ENCODE results near the gene KIF19.

DNA sequence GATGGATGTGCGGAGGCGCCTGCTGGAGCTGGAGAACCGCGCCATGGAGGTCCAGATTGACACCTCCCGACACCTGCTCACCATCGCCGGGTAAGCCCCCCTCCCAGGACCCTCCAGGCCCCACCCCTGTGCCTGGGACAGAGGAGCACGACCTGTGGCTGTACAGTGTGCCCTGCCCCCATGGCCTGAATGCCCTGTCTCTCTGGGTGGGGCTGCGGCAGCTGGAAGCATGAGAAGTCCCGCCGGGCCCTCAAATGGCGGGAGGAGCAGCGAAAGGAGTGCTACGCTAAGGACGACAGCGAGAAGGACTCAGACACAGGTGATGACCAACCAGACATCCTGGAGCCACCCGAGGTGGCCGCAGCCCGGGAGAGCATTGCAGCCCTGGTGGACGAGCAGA lies 24.5 kb downstream of the KIF19 start:
- TF ChIP-seq, protein P1, sequence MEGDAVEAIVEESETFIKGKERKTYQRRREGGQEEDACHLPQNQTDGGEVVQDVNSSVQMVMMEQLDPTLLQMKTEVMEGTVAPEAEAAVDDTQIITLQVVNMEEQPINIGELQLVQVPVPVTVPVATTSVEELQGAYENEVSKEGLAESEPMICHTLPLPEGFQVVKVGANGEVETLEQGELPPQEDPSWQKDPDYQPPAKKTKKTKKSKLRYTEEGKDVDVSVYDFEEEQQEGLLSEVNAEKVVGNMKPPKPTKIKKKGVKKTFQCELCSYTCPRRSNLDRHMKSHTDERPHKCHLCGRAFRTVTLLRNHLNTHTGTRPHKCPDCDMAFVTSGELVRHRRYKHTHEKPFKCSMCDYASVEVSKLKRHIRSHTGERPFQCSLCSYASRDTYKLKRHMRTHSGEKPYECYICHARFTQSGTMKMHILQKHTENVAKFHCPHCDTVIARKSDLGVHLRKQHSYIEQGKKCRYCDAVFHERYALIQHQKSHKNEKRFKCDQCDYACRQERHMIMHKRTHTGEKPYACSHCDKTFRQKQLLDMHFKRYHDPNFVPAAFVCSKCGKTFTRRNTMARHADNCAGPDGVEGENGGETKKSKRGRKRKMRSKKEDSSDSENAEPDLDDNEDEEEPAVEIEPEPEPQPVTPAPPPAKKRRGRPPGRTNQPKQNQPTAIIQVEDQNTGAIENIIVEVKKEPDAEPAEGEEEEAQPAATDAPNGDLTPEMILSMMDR (IDR thresholded peaks at IDR 0.05): no peak
- TF ChIP-seq POLR2A (IDR thresholded peaks at IDR 0.05): no peak

Data from thyroid gland (tissue), 4 donors.